HG03457 (cell line): ENCODE data around the gene DBNL.
A peak's percentile ranks its signal among the peaks of the same experiment; 100 is the strongest.
"Not testable (repeated sequence)": the region's sequence is repeated elsewhere in the genome, so short reads cannot be mapped to it uniquely, and the experiment has no call there.

Source experiments
- ATAC-seq: cut with Tn5 transposase; IDR thresholded peaks from one replicate; pipeline ENCODE4 v1.9.1; 2021; ENCODE audit warnings: moderate number of reproducible peaks; ENCODE audit not compliant: unreplicated experiment

The DBNL gene

GRCh38 chr7:44044315-44045225 lies at the start of gene DBNL:
Gene DBNL (plus strand): TSS chr7:44044702. CDS start chr7:44044738, 36 bp downstream.
- peak; percentile 53 for ATAC-seq

GRCh38 chr7:43997532-43997931 lies 47.0 kb upstream of the DBNL start, which contains the start of gene SPDYE1:
Gene SPDYE1 (plus strand): TSS chr7:43997897. CDS start chr7:43999950, 2,053 bp downstream.
- ATAC-seq: not testable (repeated sequence)

- ATAC-seq: not testable (repeated sequence)
Measured at GRCh38 chr7:44012081-44012480, 32.4 kb upstream of the DBNL start.

GRCh38 chr7:44015090-44015489 lies 29.4 kb upstream of the DBNL start:
- ATAC-seq: not testable (repeated sequence)

GRCh38 chr7:44018857-44019807 lies 25.4 kb upstream of the DBNL start:
- ATAC-seq: peak; percentile 87

- not testable (repeated sequence) for ATAC-seq
Measured at GRCh38 chr7:44019825-44020224, 24.7 kb upstream of the DBNL start.

GRCh38 chr7:44022069-44022468 lies 22.4 kb upstream of the DBNL start:
- ATAC-seq: not testable (repeated sequence)

- ATAC-seq: not testable (repeated sequence)
Measured at GRCh38 chr7:44022796-44023467, 21.6 kb upstream of the DBNL start.

GRCh38 chr7:44029433-44029832 lies 15.1 kb upstream of the DBNL start:
- not testable (repeated sequence) for ATAC-seq

GRCh38 chr7:44030029-44030428 lies 14.5 kb upstream of the DBNL start:
- ATAC-seq: not testable (repeated sequence)

- ATAC-seq: not testable (repeated sequence)
Measured at GRCh38 chr7:44031319-44031718, 13.2 kb upstream of the DBNL start.

GRCh38 chr7:44032031-44032430 lies 12.5 kb upstream of the DBNL start:
- ATAC-seq: not testable (repeated sequence)

- ATAC-seq: not testable (repeated sequence)
Measured at GRCh38 chr7:44033971-44034844, 10.3 kb upstream of the DBNL start.

- ATAC-seq: not testable (repeated sequence)
Measured at GRCh38 chr7:44036364-44036763, 8.1 kb upstream of the DBNL start.

GRCh38 chr7:44037951-44038350 lies 6.6 kb upstream of the DBNL start:
- ATAC-seq: not testable (repeated sequence)

GRCh38 chr7:44038553-44038952 lies 5.9 kb upstream of the DBNL start:
- not testable (repeated sequence) for ATAC-seq

- ATAC-seq: peak; percentile 41
Measured at GRCh38 chr7:44038961-44039558, 5.4 kb upstream of the DBNL start.

GRCh38 chr7:44039800-44040492 lies 4.6 kb upstream of the DBNL start:
- not testable (repeated sequence) for ATAC-seq

GRCh38 chr7:44040493-44040891 lies 4.0 kb upstream of the DBNL start:
- not testable (repeated sequence) for ATAC-seq
